ENCODE results near the gene ICE1. TPM values are rescaled to one million over a fixed set of nuclear protein-coding genes. Genes with fewer than 3 reads are reported as not detected.

The ICE1 gene
- total and polyA plus RNA-seq, 2 of the 4 experiments (the other 2 are of a cell fraction): 9.0 to 18.5 TPM

DNA sequence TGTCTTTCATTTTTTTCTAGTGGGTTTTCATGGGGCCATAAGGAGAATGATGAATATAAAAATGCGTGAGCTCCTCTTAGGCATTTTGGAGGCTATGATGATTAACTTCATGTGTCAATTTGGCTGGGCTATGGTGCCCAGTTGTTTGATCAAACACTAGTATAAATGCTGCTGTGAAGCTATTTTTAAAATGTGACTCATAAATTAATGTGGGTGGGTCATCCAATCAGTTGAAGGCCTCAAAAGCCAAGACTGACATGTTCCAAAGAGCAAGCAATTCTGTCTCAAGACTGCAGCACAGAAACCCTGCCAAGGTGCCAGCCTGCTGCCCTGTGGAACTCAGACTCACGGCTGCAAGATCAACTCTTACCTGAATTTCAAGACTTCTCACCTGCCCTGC lies 24.4 kb upstream of the ICE1 start:
- no peaks in the 10 kb centered on the region for H3K36me3 ChIP-seq (ENCODE audit: control insufficient read depth, insufficient read depth, low read length)
- no peak overlapping the region for H2AK5ac ChIP-seq (ENCODE audit: low read depth, low read length)
- H2BK15ac ChIP-seq (ENCODE audit: low read depth, low read length): no peak overlapping the region
- H3K9me1 ChIP-seq (ENCODE audit: insufficient read depth, low read length): no peaks in the 10 kb centered on the region
- in situ Hi-C loops (cut with MboI; ENCODE audit: low sequenced_read_pairs): no loop called here
- H3K23ac ChIP-seq (ENCODE audit: low read depth, low read length): no peak overlapping the region
- no peak overlapping the region for H3K4me2 ChIP-seq (ENCODE audit: low read depth, low read length)
- H3K9ac ChIP-seq (ENCODE audit: low read depth, low read length): no peak overlapping the region
- DNase-seq (no peak), ATAC-seq (ENCODE audit: low read depth) (no peak)
- H3K14ac ChIP-seq (replicated peaks; ENCODE audit: low read depth, low read length): no peak overlapping the region
- no peaks in the 10 kb centered on the region for H3K79me1 ChIP-seq (ENCODE audit: low read depth in 1 of 2, low read length in 2 of 2)
- POLR2A ChIA-PET (ENCODE audit: unreplicated experiment): no interaction called here
- H2BK20ac ChIP-seq (ENCODE audit: low read depth, low read length): no peak overlapping the region
- no peaks in the 10 kb centered on the region for H3K4me1 ChIP-seq (ENCODE audit: control insufficient read depth, insufficient read depth, low read length)
- no peaks in the 10 kb centered on the region for H4K20me1 ChIP-seq (ENCODE audit: insufficient read depth, low read length)
- no TSS peak for BruUV-seq (replicated peaks)
- H3K9me3 ChIP-seq (ENCODE audit: control insufficient read depth, insufficient read depth, low read length): no peaks in the 10 kb centered on the region
- no peak overlapping the region for H2BK120ac ChIP-seq (ENCODE audit: low read depth, low read length)
- H3K18ac ChIP-seq (ENCODE audit: low read depth, low read length): no peak overlapping the region
- dilution Hi-C loops (cut with HindIII; ENCODE audit: low sequenced_read_pairs, unreplicated experiment): no loop called here
- no peak overlapping the region for H3K4ac ChIP-seq (ENCODE audit: low read depth, low read length)
- no peak overlapping the region for H2AFZ ChIP-seq (replicated peaks; ENCODE audit: low read length, poor library complexity)
- no peak overlapping the region for H4K91ac ChIP-seq (ENCODE audit: insufficient read depth, low read depth, low read length)
- intact Hi-C loops (cut with micrococcal nuclease): no loop called here
- no CpG with 5 or more reads among the region's 2 CpGs for whole genome bisulfite sequencing, 2 experiments (ENCODE audit: extremely low coverage in 2 of 2, insufficient read length in 1 of 2)
- no peak overlapping the region for H2BK5ac ChIP-seq (ENCODE audit: low read depth, low read length, poor library complexity, severe bottlenecking)
- no peak overlapping the region for H2AK9ac ChIP-seq (replicated peaks; ENCODE audit: low read depth, low read length, poor library complexity)
- no peak overlapping the region for H4K8ac ChIP-seq (ENCODE audit: low read depth in 2 of 2, low read length in 2 of 2)
- CTCF ChIA-PET: interaction anchor here (0.7 kb wide), 1 partner anchor 21 kb away, joined by 5 read pairs; no protein-coding TSS in a partner anchor
- no peaks in the 10 kb centered on the region for H3K27me3 ChIP-seq (ENCODE audit: control insufficient read depth, insufficient read depth, low read length)
- TF ChIP-seq CHD1 (IDR thresholded peaks at IDR 0.05; ENCODE audit: low read depth, low read length) (no peak), POLR2A (IDR thresholded peaks at IDR 0.05; ENCODE audit: low read depth, low read length) (no peak), FOS (IDR thresholded peaks at IDR 0.05; ENCODE audit: low read depth, low read length) (no peak), CEBPB (IDR thresholded peaks at IDR 0.05; ENCODE audit: low read depth, low read length) (no peak), MAZ (IDR thresholded peaks at IDR 0.05; ENCODE audit: borderline replicate concordance, low read depth, low read length) (no peak), SMC3 (IDR thresholded peaks at IDR 0.05; ENCODE audit: low read depth, low read length) (no peak), RFX5 (IDR thresholded peaks at IDR 0.05; ENCODE audit: low read depth, low read length) (no peak), MAFK (IDR thresholded peaks at IDR 0.05; ENCODE audit: low read depth, low read length) (no peak), MXI1 (IDR thresholded peaks at IDR 0.05; ENCODE audit: borderline replicate concordance, low read depth, low read length) (no peak), NFE2L2 (IDR thresholded peaks at IDR 0.05; ENCODE audit: low read depth, low read length) (no peak), RCOR1 (IDR thresholded peaks at IDR 0.05; ENCODE audit: insufficient replicate concordance, low read length) (no peak), BHLHE40 (IDR thresholded peaks at IDR 0.05; ENCODE audit: low read depth, low read length) (no peak)
- TF ChIP-seq, protein P1, sequence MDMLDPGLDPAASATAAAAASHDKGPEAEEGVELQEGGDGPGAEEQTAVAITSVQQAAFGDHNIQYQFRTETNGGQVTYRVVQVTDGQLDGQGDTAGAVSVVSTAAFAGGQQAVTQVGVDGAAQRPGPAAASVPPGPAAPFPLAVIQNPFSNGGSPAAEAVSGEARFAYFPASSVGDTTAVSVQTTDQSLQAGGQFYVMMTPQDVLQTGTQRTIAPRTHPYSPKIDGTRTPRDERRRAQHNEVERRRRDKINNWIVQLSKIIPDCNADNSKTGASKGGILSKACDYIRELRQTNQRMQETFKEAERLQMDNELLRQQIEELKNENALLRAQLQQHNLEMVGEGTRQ (IDR thresholded peaks at IDR 0.05; ENCODE audit: low read depth, low read length): no peak
- TF ChIP-seq, protein P2, sequence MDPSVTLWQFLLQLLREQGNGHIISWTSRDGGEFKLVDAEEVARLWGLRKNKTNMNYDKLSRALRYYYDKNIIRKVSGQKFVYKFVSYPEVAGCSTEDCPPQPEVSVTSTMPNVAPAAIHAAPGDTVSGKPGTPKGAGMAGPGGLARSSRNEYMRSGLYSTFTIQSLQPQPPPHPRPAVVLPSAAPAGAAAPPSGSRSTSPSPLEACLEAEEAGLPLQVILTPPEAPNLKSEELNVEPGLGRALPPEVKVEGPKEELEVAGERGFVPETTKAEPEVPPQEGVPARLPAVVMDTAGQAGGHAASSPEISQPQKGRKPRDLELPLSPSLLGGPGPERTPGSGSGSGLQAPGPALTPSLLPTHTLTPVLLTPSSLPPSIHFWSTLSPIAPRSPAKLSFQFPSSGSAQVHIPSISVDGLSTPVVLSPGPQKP (IDR thresholded peaks at IDR 0.05; ENCODE audit: borderline replicate concordance, low read depth, low read length): no peak
- TF ChIP-seq, protein P3, sequence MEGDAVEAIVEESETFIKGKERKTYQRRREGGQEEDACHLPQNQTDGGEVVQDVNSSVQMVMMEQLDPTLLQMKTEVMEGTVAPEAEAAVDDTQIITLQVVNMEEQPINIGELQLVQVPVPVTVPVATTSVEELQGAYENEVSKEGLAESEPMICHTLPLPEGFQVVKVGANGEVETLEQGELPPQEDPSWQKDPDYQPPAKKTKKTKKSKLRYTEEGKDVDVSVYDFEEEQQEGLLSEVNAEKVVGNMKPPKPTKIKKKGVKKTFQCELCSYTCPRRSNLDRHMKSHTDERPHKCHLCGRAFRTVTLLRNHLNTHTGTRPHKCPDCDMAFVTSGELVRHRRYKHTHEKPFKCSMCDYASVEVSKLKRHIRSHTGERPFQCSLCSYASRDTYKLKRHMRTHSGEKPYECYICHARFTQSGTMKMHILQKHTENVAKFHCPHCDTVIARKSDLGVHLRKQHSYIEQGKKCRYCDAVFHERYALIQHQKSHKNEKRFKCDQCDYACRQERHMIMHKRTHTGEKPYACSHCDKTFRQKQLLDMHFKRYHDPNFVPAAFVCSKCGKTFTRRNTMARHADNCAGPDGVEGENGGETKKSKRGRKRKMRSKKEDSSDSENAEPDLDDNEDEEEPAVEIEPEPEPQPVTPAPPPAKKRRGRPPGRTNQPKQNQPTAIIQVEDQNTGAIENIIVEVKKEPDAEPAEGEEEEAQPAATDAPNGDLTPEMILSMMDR (conservative IDR thresholded peaks at IDR 0.05; ENCODE audit: low read depth, low read length): no peak
- no peak overlapping the region for H3K56ac ChIP-seq (ENCODE audit: extremely low read depth, insufficient read depth, low read length)
- H3K4me3 ChIP-seq (ENCODE audit: insufficient read depth, low read depth, low read length): no peak overlapping the region
- H3K27ac ChIP-seq (ENCODE audit: insufficient read depth, low read length): no peak overlapping the region
- H4K5ac ChIP-seq (ENCODE audit: low read depth, low read length): no peak overlapping the region
